ENCODE data around the gene EXOC3.

The EXOC3 gene

DNA sequence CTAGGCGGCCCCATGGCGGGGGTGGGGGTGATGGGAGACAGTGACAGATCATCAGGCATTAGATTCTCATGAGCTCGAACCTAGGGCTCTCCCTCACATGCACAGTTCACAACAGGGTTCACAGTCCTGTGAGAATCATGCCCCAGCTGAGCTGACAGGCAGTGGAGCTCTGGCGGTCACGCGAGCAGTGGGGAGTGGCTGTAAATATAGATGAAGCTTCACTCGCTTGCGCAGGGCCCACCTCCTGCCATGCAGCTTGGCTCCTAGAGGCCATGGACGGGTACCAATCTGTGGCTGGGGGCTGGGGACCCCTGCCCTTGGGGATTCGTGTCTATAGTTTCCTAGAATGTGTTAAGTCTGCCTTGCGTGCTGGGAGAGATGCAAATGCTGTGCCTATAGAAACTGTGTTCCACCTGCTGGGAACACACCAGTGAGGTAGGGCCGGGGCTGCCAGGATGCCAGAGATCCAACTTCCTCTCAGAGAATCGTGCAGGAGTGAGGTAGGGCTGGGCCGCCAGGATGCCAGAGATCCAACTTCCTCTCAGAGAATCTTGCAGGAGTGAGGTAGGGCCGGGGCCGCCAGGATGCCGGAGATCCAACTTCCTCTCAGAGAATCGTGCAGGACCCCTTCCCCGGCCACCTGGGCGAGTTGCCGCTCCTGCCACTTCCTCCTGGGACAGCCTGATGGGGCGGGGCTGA, 14.1 kb upstream of the EXOC3 start:
- H3K4me3 Mint-ChIP-seq: no peak overlapping the region
- H3K36me3 Mint-ChIP-seq: peaks cover 41% of the 10 kb centered on the region
- peaks cover 31% of the 10 kb centered on the region for H3K4me1 Mint-ChIP-seq
- DNase-seq (ENCODE audit: low spot score in 2 of 2) (no peak), ATAC-seq (no peak)
- H3K27ac Mint-ChIP-seq: no peak overlapping the region
- H3K9me3 Mint-ChIP-seq: no peaks in the 10 kb centered on the region

DNA sequence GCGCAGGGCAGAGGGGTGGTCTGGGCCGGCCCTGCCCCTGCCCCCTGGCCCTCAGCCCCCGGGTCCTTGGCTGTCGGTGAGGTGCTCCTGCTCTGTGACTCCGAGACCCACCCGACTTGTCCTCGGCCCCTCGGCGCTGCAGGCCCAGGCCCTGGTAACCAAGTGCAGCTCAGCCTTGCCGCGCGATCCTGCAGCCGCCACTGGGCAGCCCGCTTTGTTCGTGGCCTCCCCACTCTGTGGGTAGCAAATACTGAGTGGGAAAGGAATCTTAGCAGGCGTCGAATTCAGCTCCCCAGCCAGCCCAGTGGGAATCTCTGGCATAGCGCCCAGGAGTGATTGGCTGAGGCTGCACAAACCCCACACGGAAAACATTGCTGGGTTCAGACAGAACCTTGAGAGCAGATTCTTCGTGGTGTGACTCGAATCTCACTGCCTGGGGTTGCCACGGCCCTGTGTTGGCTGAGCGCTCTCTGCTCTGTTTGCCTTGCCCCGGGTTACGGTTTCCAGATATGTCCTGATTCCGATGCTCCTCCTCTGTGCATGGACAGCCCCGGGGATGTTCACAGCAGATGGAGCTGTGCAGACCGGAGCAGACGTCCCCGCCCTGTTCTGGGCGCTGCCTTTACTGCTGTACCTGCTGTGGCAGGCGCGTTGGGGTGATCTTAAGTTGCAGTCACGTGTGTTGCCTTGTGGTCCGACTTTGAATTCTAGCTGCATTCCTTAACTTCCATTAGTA, 13.4 kb upstream of the EXOC3 start:
- no peak overlapping the region for H3K27ac Mint-ChIP-seq
- DNase-seq (ENCODE audit: low spot score in 2 of 2): no peak
- H3K4me3 Mint-ChIP-seq: no peak overlapping the region

DNA sequence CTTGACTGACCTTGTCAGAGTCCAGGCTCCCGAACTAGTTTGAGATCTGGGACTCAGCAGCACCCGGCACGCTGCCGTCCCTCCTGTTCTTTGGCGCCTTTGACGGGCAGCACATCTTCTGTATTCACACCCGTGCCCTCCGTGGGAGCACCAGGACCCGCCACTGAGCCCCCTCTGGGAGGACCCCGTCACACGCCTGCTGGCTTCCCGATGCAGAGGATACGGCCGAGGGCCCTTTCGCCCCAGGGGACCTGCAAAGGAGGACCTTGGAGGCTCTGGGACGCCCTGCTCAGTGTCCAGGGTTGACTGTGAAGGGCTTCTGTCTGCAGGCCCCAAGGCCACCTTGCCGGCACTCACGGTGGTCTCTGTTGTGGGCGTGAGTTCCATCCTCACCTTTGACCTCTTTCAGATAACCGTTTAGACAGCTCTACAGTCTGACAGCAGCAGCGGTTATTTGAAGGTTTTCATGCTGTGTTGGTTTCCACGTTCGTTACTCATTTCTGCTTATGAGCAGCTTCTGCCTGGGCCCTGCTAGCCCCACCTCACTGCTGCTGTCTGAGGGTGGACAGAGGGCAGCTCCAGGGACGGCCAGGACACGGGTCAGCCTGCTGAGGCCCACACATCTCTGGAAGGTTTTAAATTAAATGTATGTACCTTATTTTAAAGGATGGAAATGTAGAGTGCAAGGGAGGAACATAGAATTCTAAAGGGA, 12.6 kb upstream of the EXOC3 start:
- no peak for DNase-seq (ENCODE audit: low spot score in 2 of 2)
- peaks cover 47% of the 10 kb centered on the region for H3K36me3 Mint-ChIP-seq
- no peaks in the 10 kb centered on the region for H3K9me3 Mint-ChIP-seq
- no peak for ATAC-seq
- H3K27ac Mint-ChIP-seq: no peak overlapping the region
- no peak overlapping the region for H3K4me3 Mint-ChIP-seq
- H3K4me1 Mint-ChIP-seq: peaks cover 25% of the 10 kb centered on the region

More for the DNA sequence above, 13.4 kb upstream of the EXOC3 start:
- Mint-ChIP-seq H3K4me1 (peaks cover 29% of the 10 kb centered on the region), H3K9me3 (no peaks in the 10 kb centered on the region), H3K36me3 (peaks cover 42% of the 10 kb centered on the region)
- no peak for ATAC-seq

GRCh38 chr5:431001-431710, 11.8 kb upstream of the EXOC3 start:
- Mint-ChIP-seq H3K9me3 (no peaks in the 10 kb centered on the region), H3K36me3 (peaks cover 51% of the 10 kb centered on the region), H3K27ac (peak overlapping the region; percentile 64), H3K4me3 (no peak overlapping the region), H3K4me1 (peaks cover 20% of the 10 kb centered on the region)
- DNase-seq (ENCODE audit: low spot score in 2 of 2) (peak in 1 of 2 donors; percentile 64), ATAC-seq (peak; percentile 88)

DNA sequence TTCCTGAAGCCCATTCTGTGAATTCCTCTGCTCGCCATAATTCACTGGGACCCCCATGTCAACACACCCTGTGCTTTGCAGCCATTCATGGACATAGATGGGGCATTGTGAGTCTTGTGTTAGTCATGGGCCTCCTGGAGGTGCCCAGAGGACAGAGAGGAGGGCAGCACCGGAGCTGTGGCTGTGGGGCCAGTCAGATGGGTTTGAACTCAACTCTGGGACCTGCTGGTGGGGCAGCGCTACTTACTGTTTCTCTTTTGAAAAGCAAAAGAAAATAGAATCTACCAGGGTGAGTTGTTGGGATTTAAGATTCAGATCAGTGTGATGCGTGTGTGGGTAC, 11.3 kb upstream of the EXOC3 start:
- peak overlapping the region; percentile 64 for H3K27ac Mint-ChIP-seq
- H3K4me1 Mint-ChIP-seq: peaks cover 15% of the 10 kb centered on the region
- DNase-seq (ENCODE audit: low spot score in 2 of 2) (no peak), ATAC-seq (no peak)
- no peak overlapping the region for H3K4me3 Mint-ChIP-seq
- peaks cover 51% of the 10 kb centered on the region for H3K36me3 Mint-ChIP-seq
- no peaks in the 10 kb centered on the region for H3K9me3 Mint-ChIP-seq

- Mint-ChIP-seq H3K27ac (peak overlapping the region; percentile 64), H3K4me1 (peaks cover 15% of the 10 kb centered on the region), H3K4me3 (no peak overlapping the region), H3K36me3 (peaks cover 47% of the 10 kb centered on the region), H3K9me3 (no peaks in the 10 kb centered on the region)
- ATAC-seq (no peak), DNase-seq (ENCODE audit: low spot score in 2 of 2) (no peak)
Observed at GRCh38 chr5:432201-432927, 10.6 kb upstream of the EXOC3 start.

- no peak for ATAC-seq
- Mint-ChIP-seq H3K36me3 (peaks cover 47% of the 10 kb centered on the region), H3K9me3 (no peaks in the 10 kb centered on the region), H3K4me3 (no peak overlapping the region), H3K27ac (peak overlapping the region; percentile 40), H3K4me1 (peaks cover 15% of the 10 kb centered on the region)
- no peak for DNase-seq (ENCODE audit: low spot score in 2 of 2)
Observed at GRCh38 chr5:432928-433791, 9.8 kb upstream of the EXOC3 start.

DNA sequence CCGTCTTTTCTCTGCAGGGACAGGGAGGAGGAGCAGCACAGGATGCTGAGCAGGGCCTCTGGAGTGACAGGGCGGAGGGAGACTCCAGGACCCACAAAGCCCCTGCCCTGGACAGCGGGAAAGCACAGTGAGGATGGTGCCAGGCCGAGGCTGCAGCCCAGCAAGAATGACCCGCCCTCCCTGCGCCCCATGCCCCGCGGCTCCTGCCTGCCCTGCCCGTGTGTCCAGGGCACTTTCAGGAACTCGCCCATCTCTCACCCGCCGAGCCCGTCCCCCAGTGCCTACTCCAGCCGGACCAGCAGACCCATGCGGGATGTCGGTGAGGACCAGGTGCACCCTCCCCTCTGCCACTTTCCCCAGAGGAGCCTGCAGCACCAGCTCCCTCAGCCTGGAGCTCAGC, 9.1 kb upstream of the EXOC3 start:
- DNase-seq (ENCODE audit: low spot score in 2 of 2) (no peak), ATAC-seq (no peak)
- H3K4me1 Mint-ChIP-seq: peaks cover 15% of the 10 kb centered on the region
- no peak overlapping the region for H3K4me3 Mint-ChIP-seq
- H3K9me3 Mint-ChIP-seq: no peaks in the 10 kb centered on the region
- H3K36me3 Mint-ChIP-seq: peaks cover 47% of the 10 kb centered on the region
- peak overlapping the region; percentile 40 for H3K27ac Mint-ChIP-seq

- Mint-ChIP-seq H3K9me3 (no peaks in the 10 kb centered on the region), H3K4me3 (no peak overlapping the region), H3K27ac (no peak overlapping the region), H3K36me3 (peaks cover 47% of the 10 kb centered on the region), H3K4me1 (peaks cover 15% of the 10 kb centered on the region)
- ATAC-seq: no peak
- no peak for DNase-seq (ENCODE audit: low spot score in 2 of 2)
Observed at GRCh38 chr5:434443-435146, 8.4 kb upstream of the EXOC3 start.

GRCh38 chr5:435156-435790, 7.7 kb upstream of the EXOC3 start:
- Mint-ChIP-seq H3K27ac (no peak overlapping the region), H3K4me1 (peaks cover 10% of the 10 kb centered on the region), H3K4me3 (no peak overlapping the region), H3K9me3 (no peaks in the 10 kb centered on the region), H3K36me3 (peaks cover 40% of the 10 kb centered on the region)
- ATAC-seq: no peak
- no peak for DNase-seq (ENCODE audit: low spot score in 2 of 2)

- no peaks in the 10 kb centered on the region for H3K9me3 Mint-ChIP-seq
- H3K4me3 Mint-ChIP-seq: no peak overlapping the region
- DNase-seq (ENCODE audit: low spot score in 2 of 2): no peak
- peaks cover 1% of the 10 kb centered on the region for H3K4me1 Mint-ChIP-seq
- ATAC-seq: peak; percentile 37
- peaks cover 38% of the 10 kb centered on the region for H3K36me3 Mint-ChIP-seq
- no peak overlapping the region for H3K27ac Mint-ChIP-seq
Observed at GRCh38 chr5:435961-436640, 6.9 kb upstream of the EXOC3 start.

DNA sequence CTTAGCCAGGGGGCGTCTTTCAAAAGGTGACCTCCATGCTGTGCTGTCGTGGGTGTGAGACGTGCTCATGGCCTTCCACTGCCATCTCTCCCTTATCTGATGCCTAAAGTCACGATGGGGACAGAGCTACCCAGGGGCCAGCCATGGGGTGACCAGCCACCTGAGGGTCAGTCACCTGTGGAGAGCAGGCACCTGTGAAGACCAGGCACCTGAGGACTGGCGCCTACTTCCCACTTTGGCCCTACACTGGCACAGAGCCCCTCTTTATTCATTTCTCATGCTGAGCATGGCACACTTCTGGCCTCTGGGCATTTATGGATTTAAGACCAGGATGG, 6.4 kb upstream of the EXOC3 start:
- Mint-ChIP-seq H3K4me3 (no peak overlapping the region), H3K27ac (peak overlapping the region; percentile 48), H3K9me3 (no peaks in the 10 kb centered on the region), H3K4me1 (no peaks in the 10 kb centered on the region), H3K36me3 (peaks cover 38% of the 10 kb centered on the region)
- no peak for DNase-seq (ENCODE audit: low spot score in 2 of 2)
- ATAC-seq: peak; percentile 14

DNA sequence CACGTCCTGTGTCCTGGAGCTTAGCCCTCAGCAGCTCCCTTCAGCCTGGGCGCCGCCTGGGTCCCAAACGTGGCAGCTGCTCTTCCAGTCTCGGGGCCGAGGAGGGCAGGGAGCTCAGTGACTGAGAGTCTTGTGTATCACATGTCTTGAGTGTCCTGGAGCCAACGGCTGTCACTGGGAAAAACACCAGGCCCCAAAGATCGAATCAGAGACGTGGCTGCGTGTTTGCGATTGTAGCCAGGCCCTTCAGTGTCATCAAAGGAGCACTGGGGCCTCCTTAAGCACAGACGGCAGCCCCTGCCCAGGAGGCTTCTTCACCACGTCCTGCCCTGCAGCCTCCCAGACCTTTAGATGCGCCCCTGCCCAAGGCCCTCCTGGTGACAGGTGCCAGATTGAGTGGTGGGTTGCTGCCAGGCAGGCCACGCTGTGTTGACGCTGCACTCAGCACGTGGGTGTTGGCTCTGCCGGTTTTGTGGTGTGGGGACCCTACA, 5.7 kb upstream of the EXOC3 start:
- no peak for ATAC-seq
- Mint-ChIP-seq H3K36me3 (peaks cover 36% of the 10 kb centered on the region), H3K9me3 (no peaks in the 10 kb centered on the region), H3K27ac (no peak overlapping the region), H3K4me1 (peaks cover 3% of the 10 kb centered on the region), H3K4me3 (no peak overlapping the region)
- DNase-seq (ENCODE audit: low spot score in 2 of 2): no peak
